ENCODE data around the gene METTL27.

The METTL27 gene

GRCh38 chr7:73842067-73842976, at the start of gene METTL27:
METTL27 (minus strand) TSS chr7:73842516; CDS start chr7:73842140, 376 bp downstream.
- no peak for TF ChIP-seq CTCF (IDR thresholded peaks at IDR 0.05; ENCODE audit: low read depth, low read length)
- DNase-seq (ENCODE audit: low read depth in 2 of 2): peak; percentile 91 to 94
- peak within 1 kb of the TSS; percentile 69 for H3K4me3 ChIP-seq (replicated peaks in 1 of 2; ENCODE audit: low read depth in 2 of 2, low read length in 2 of 2)

GRCh38 chr7:73891178-73891885, 49.0 kb upstream of the METTL27 start:
- DNase-seq (ENCODE audit: low read depth in 2 of 2): no peak
- no peak for TF ChIP-seq CTCF (IDR thresholded peaks at IDR 0.05; ENCODE audit: low read depth, low read length)
- H3K4me3 ChIP-seq (replicated peaks in 1 of 2; ENCODE audit: low read depth in 2 of 2, low read length in 2 of 2): no peak overlapping the region

GRCh38 chr7:73890555-73891147, 48.3 kb upstream of the METTL27 start:
- TF ChIP-seq CTCF (IDR thresholded peaks at IDR 0.05; ENCODE audit: low read depth, low read length): no peak
- DNase-seq (ENCODE audit: low read depth in 2 of 2): no peak
- no peak overlapping the region for H3K4me3 ChIP-seq (replicated peaks in 1 of 2; ENCODE audit: low read depth in 2 of 2, low read length in 2 of 2)

- H3K4me3 ChIP-seq (replicated peaks in 1 of 2; ENCODE audit: low read depth in 2 of 2, low read length in 2 of 2): no peak overlapping the region
- no peak for TF ChIP-seq CTCF (IDR thresholded peaks at IDR 0.05; ENCODE audit: low read depth, low read length)
- no peak for DNase-seq (ENCODE audit: low read depth in 2 of 2)
These were observed 46.6 kb upstream of the METTL27 start for GRCh38 chr7:73888959-73889358.

- no peak for DNase-seq (ENCODE audit: low read depth in 2 of 2)
- no peak overlapping the region for H3K4me3 ChIP-seq (replicated peaks in 1 of 2; ENCODE audit: low read depth in 2 of 2, low read length in 2 of 2)
- TF ChIP-seq CTCF (IDR thresholded peaks at IDR 0.05; ENCODE audit: low read depth, low read length): no peak
These were observed 45.4 kb upstream of the METTL27 start for GRCh38 chr7:73887762-73888161.

GRCh38 chr7:73885975-73886798, 43.9 kb upstream of the METTL27 start:
- DNase-seq (ENCODE audit: low read depth in 2 of 2): peak; percentile 61 to 77
- no peak overlapping the region for H3K4me3 ChIP-seq (replicated peaks in 1 of 2; ENCODE audit: low read depth in 2 of 2, low read length in 2 of 2)
- no peak for TF ChIP-seq CTCF (IDR thresholded peaks at IDR 0.05; ENCODE audit: low read depth, low read length)

All from cardiac fibroblast (primary cell).